Measurements from ENCODE around the gene TXNDC5.
"Not testable (repeated sequence)": the region's sequence is repeated elsewhere in the genome, so short reads cannot be mapped to it uniquely, and the experiment has no call there.

The TXNDC5 gene

DNA sequence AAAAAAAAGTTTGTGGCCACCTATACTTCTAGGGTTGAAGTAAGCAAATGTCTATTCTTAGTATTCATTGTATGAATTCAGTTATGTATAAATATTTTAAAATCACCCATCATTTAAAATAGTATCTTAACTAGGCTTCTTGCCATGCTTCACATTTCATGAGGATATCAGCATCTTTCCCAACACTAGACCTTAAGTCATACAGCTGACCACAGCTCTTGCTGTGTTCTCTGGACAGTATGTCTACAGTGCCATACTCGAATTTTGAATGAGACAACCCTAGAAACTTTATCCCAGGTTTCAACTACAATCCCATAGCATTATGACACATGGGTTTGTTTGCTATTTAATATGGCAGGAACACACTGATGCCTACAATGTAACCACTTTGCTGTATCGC, 5.2 kb downstream of the TXNDC5 start:
- ATAC-seq (no peak), DNase-seq (no peak)
- Mint-ChIP-seq H3K4me1 (peaks cover 20% of the 10 kb centered on the region), H3K9me3 (no peaks in the 10 kb centered on the region), H3K27me3 (no peaks in the 10 kb centered on the region), H3K4me3 (no peak overlapping the region), H3K27ac (no peak overlapping the region)

- Mint-ChIP-seq H3K4me3 (no peak overlapping the region), H3K27me3 (no peaks in the 10 kb centered on the region), H3K9me3 (no peaks in the 10 kb centered on the region), H3K4me1 (peaks cover 20% of the 10 kb centered on the region), H3K27ac (no peak overlapping the region)
- ATAC-seq (no peak), DNase-seq (no peak)
Measured at GRCh38 chr6:7904654-7905319, 5.8 kb downstream of the TXNDC5 start.

GRCh38 chr6:7903673-7904072, 6.9 kb downstream of the TXNDC5 start:
- Mint-ChIP-seq H3K4me3 (no peak overlapping the region), H3K4me1 (peaks cover 11% of the 10 kb centered on the region), H3K27me3 (no peaks in the 10 kb centered on the region), H3K27ac (no peak overlapping the region), H3K9me3 (no peaks in the 10 kb centered on the region)
- DNase-seq (no peak), ATAC-seq (no peak)

DNA sequence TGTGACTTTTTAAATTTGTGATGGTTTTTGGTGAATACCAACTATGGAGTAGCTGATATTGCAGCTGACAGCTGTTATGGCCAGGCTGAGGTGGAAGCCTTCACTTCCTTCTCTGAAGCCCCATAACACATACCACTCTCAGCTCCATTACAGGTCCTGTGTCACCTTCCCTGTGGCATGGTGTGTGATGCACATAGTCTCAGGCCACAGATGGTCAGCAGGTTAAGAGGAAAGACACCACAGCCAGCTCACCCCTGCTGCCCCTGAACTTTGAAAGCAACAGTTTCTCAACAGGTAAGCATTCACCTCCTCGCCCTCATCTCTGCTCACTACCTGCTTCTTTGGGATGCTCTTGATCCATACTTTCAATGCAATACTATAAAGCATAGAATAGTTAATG, 7.7 kb downstream of the TXNDC5 start:
- DNase-seq (no peak), ATAC-seq (no peak)
- Mint-ChIP-seq H3K9me3 (no peaks in the 10 kb centered on the region), H3K4me1 (peaks cover 5% of the 10 kb centered on the region), H3K4me3 (no peak overlapping the region), H3K27ac (no peak overlapping the region), H3K27me3 (no peaks in the 10 kb centered on the region)

- DNase-seq: no peak
- H3K27me3 Mint-ChIP-seq: no peaks in the 10 kb centered on the region
- H3K4me1 Mint-ChIP-seq: no peaks in the 10 kb centered on the region
- no peak for ATAC-seq
- H3K4me3 Mint-ChIP-seq: no peak overlapping the region
- no peak overlapping the region for H3K27ac Mint-ChIP-seq
- H3K9me3 Mint-ChIP-seq: no peaks in the 10 kb centered on the region
Measured at GRCh38 chr6:7902221-7902620, 8.4 kb downstream of the TXNDC5 start.

GRCh38 chr6:7901780-7902179, 8.8 kb downstream of the TXNDC5 start:
- no peak overlapping the region for H3K4me3 Mint-ChIP-seq
- no peaks in the 10 kb centered on the region for H3K27me3 Mint-ChIP-seq
- H3K4me1 Mint-ChIP-seq: no peaks in the 10 kb centered on the region
- ATAC-seq (no peak), DNase-seq (no peak)
- no peak overlapping the region for H3K27ac Mint-ChIP-seq
- no peaks in the 10 kb centered on the region for H3K9me3 Mint-ChIP-seq

DNA sequence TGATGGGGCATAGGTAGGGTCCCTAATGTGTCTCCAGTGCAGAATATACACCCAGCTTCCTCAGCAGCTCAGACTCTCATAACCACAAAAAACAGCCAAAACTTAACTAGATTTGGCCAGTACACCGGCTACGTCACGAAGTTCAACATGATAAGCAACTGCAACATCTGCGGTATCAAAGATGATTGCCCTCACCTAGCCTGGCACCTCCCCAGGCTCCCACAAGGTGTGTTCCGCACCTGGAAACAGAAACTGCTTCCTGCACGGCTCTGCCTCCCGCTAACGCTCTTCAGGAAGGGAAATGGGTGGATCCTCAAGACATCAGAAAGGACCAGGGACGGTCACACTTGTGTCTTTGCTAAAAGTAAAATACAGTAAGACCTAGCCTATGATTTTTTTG, 9.5 kb downstream of the TXNDC5 start:
- DNase-seq (no peak), ATAC-seq (no peak)
- Mint-ChIP-seq H3K27ac (peak overlapping the region in 1 of 2 donors; percentile 24), H3K4me1 (no peaks in the 10 kb centered on the region), H3K9me3 (no peaks in the 10 kb centered on the region), H3K4me3 (no peak overlapping the region), H3K27me3 (no peaks in the 10 kb centered on the region)

DNA sequence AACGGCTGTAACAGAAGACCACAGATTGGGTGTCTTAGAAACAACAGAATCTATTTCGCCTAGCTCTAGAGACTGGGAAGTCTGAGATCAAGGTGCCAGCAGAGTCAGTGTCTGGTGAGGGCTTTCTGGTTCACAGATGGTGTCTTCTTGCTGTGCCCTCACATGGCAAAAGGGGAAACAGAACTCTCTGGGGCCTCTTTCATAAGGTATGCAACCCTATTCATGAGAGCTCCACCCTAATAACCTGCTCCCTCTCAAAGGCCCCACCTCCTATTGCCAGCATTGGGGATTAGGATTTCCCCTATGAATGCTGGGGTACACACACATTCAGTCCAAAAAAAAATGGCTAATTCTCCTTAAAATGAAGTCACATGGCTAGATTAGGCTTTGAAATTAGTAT, 10.0 kb downstream of the TXNDC5 start:
- Mint-ChIP-seq H3K4me1 (no peaks in the 10 kb centered on the region), H3K9me3 (no peaks in the 10 kb centered on the region), H3K27me3 (no peaks in the 10 kb centered on the region), H3K4me3 (no peak overlapping the region), H3K27ac (no peak overlapping the region)
- ATAC-seq (no peak), DNase-seq (no peak)

DNA sequence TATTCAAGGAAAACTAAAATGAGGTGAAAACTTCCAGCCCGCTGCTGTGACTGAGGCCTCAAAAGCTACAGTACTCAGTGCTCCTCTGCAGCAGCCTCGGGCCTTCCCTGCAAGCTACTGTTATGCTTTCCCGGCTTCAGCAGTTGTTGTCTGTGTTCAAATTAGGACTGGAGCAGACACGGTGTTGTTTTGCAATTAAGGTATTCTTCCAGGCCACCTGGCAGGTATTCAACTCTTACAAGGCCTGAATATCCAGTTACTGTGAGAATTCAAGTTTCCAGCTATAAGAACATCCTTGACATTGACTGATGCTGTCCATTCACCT, 10.7 kb downstream of the TXNDC5 start:
- Mint-ChIP-seq H3K4me1 (no peaks in the 10 kb centered on the region), H3K4me3 (no peak overlapping the region), H3K27me3 (no peaks in the 10 kb centered on the region), H3K9me3 (no peaks in the 10 kb centered on the region), H3K27ac (no peak overlapping the region)
- no peak for DNase-seq
- no peak for ATAC-seq

DNA sequence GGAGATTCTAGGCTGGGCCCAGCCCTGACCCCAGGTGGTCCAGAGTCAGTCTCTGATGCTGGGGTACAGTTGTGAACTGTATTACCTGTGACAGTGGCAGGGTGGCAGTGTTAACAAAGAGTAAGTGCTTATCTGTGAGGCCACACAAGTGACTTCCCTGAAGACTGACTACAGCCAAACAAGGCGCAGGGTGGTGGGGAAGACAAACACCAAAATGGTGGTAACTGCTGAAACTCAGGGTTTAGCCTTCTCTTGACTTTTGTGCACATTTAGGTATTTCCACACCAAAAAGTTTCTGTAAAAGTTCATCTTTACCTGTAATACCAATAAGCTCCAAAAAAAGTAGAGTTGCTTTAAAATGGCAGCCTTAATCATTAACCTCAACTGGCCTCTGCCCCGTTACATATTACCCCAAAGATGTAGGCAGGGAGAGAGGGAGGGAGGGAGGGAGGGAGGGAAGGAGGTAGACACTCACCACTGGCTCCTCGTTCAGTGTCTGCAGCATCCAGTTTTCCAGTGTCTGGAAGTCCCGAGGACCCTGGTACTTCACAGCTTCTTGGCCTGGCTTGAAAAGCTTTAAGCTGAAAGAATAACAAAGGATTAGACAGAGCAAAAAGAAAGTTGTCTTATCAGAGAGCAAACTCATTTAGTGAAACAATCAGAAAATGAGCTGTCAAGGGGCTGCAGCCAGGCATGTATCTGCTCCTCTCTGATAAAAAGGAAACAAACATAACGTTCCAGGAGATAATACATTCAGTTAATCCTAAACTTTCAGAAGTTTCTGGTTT, 11.3 kb downstream of the TXNDC5 start:
- H3K27ac Mint-ChIP-seq: no peak overlapping the region
- DNase-seq (no peak), ATAC-seq (peak; percentile 70)
- no peaks in the 10 kb centered on the region for H3K27me3 Mint-ChIP-seq
- no peaks in the 10 kb centered on the region for H3K4me1 Mint-ChIP-seq
- no peaks in the 10 kb centered on the region for H3K9me3 Mint-ChIP-seq
- no peak overlapping the region for H3K4me3 Mint-ChIP-seq

DNA sequence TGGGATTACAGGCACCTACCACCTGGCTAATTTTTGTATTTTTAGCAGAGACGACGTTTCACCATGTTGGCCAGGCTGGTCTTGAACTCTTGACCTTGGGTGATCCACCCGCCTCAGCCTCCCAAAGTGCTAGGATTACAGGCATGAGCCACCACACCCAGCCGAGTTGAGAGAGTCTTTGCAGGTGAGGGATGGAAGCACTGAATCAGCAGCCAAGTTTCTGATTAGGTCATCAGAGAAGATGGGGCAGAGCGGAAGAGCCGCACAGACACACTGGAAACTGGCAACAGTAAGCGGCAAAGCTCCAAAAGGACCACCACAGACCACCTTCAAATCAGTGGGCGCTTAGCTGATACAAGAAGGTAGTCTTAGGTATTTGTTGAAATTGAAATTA, 12.4 kb downstream of the TXNDC5 start:
- not testable (repeated sequence) for H3K9me3 Mint-ChIP-seq, H3K4me1 Mint-ChIP-seq, DNase-seq, H3K27me3 Mint-ChIP-seq, H3K4me3 Mint-ChIP-seq, ATAC-seq
- H3K27ac Mint-ChIP-seq: peak overlapping the region in 1 of 2 donors; percentile 20

GRCh38 chr6:7897461-7898192, 13.0 kb downstream of the TXNDC5 start:
- ATAC-seq (no peak), DNase-seq (no peak)
- H3K9me3 Mint-ChIP-seq: no peaks in the 10 kb centered on the region
- H3K4me1 Mint-ChIP-seq: no peaks in the 10 kb centered on the region
- no peak overlapping the region for H3K4me3 Mint-ChIP-seq
- no peaks in the 10 kb centered on the region for H3K27me3 Mint-ChIP-seq
- H3K27ac Mint-ChIP-seq: no peak overlapping the region

GRCh38 chr6:7896465-7896987, 14.1 kb downstream of the TXNDC5 start:
- Mint-ChIP-seq H3K27ac (no peak overlapping the region), H3K27me3 (no peaks in the 10 kb centered on the region), H3K4me3 (no peak overlapping the region), H3K9me3 (no peaks in the 10 kb centered on the region), H3K4me1 (no peaks in the 10 kb centered on the region)
- ATAC-seq: no peak
- DNase-seq: no peak

DNA sequence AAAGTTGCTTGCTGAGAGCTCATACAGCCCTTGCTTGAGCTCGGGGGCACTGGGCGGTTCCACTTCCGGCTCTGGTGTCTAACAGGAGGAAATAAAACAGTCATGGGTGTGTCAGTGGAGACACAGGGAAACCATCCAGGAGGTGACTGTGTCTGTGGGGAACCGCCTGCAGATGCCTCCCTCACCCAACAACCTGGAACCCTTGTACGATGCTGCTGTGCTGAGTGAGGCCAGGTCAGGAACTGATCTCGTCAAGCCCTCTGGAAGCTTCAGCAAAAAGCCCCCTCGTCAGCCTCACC, 15.5 kb downstream of the TXNDC5 start:
- DNase-seq (no peak), ATAC-seq (no peak)
- no peaks in the 10 kb centered on the region for H3K9me3 Mint-ChIP-seq
- H3K27ac Mint-ChIP-seq: no peak overlapping the region
- no peaks in the 10 kb centered on the region for H3K27me3 Mint-ChIP-seq
- no peaks in the 10 kb centered on the region for H3K4me1 Mint-ChIP-seq
- H3K4me3 Mint-ChIP-seq: no peak overlapping the region

GRCh38 chr6:7894262-7895124, 16.1 kb downstream of the TXNDC5 start:
- Mint-ChIP-seq H3K4me3 (no peak overlapping the region), H3K4me1 (no peaks in the 10 kb centered on the region)

More at GRCh38 chr6:7894262-7895124, 16.1 kb downstream of the TXNDC5 start:
- H3K27ac Mint-ChIP-seq: no peak overlapping the region
- no peak for DNase-seq
- no peaks in the 10 kb centered on the region for H3K9me3 Mint-ChIP-seq
- ATAC-seq: no peak
- no peaks in the 10 kb centered on the region for H3K27me3 Mint-ChIP-seq

All from stimulated activated naive CD8-positive, alpha-beta T cell treated with anti-CD3 and anti-CD28 coated beads, Interleukin-15, amount 100 ng/mL, for 72 hours (primary cell).